ENCODE data around the gene SMAD9.

Gene SMAD9

DNA sequence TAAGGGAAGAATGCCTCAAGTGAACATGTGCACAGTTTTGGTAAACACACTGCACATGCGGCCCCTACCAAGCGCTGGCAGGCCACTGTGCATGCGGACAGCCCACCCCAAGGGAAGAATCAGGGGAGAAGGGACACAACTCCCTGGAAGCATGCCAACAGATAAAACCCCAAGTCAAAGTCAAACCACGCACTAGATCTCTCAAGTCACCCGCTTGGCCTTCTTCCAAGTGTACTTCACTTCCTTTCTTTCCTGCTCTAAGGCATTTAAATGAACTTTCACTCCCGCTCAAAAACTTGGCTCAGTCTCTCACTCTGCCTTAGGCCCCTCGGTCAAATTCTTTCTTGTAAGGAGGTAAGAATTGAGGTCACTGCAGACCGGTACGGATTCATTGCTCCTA lies 105.6 kb downstream of the SMAD9 start:
- DNase-seq = peak; percentile 92

DNA sequence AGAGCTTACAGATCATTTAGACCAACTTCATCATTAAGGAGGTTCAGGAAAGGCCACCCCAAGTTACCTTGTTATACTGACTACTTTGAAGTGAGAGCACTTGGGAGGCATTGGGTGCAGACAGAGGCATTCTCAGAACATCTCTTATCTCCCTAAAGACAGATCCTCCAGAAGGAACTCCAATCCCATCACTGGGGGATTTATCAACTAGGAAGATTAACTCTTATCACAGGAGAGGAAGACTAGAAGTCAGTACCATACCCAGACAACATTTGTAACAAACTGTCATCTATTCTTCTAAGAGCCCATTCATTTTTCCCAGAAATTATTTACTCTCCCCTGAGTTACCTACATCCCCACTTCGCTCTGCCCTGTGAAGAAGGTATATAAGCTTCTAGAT lies 106.8 kb downstream of the SMAD9 start:
- DNase-seq = no peak

DNA sequence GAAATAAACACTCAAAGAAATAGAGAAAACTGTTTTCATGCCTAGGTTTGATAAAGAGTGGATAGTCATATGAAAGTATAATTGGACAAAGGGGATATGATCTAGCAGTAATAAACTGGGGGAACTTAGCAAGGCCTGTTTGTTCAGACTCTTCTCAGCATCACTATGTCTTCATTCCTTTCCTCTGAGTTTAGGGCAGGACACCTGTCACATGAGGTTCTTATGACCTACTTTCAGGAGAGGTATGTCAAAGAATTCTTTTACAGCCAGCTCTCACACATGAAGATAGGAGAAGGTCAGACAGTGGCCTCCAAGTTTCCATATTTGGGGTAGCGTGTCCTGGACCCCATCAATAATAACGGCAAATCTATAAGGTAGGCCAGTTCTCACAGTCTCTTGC lies 112.4 kb downstream of the SMAD9 start:
- DNase-seq = no peak

DNA sequence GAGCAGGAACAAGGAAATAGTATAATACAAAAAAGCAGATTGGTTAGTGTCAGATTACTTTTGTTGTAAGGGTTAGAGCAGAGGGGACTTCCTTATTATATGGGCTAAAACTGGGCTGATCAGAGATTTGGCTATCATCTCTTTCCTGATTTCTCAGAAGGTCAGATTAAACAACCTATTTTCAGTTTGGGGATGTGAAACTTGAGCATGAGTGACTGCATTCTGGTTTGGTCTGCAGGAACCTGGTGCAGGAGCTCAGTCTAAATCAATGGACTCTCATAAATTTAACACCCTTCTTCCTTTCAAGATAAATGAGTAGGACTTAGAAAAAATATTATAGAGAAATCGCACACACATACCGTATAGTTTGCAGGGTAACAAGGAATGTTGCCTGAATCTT lies 113.9 kb downstream of the SMAD9 start:
- DNase-seq = no peak

DNA sequence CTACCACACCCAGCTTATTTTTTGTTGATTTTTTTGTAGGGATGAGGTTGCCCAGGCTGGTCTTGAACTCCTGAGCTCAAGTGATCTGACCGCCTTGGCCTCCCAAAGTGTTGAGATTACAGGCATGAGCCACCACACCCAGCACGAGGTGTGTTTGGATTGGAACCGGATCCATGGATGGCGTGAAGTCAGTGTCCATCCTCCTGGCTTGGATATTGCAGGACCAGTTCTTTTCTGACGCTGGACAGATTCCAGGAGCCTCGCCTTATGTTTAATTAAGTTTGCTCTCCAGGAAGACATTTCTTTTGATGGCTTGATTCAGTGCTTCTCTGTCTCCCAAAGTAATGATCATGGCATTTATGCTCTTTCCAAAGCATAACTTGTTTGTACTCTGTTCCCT lies 115.5 kb downstream of the SMAD9 start:
- no peak for DNase-seq

DNA sequence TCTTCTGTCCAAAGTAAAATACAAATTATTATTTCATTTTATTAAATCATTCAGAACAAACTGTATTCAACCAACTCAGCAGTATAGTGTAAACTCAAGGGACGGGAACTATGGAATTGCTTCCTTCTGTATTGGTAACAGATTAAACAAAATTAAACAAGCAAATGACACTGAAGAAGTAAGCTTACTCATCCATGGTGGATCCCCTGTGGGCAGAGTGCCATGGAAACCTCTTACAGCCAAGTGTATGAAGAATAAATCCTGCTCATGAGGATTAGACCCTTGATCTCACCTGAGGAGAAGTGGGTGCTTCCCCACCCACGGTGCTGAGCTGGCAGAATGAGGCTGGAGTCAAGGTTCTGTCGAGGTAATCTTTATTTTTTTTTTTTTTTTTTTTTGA lies 119.0 kb downstream of the SMAD9 start:
- no peak for DNase-seq

DNA sequence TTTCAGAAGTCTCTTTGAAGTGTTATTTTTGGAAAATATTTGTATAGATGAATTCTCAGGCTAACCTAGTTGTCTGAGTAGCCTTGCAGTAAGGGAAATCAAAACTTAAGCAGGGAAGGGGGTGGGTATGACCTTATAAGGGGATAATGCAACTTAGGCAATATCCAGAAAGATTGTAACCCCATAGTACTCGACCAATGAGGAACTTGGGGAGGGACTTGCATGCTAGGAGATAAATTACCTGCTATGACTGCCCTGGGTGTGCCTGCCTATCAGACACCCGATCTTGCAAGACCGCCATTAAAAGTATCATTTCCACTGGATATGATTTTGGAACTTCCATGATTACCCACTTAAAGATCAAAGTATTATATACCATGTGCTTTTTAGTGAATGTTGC lies 124.0 kb downstream of the SMAD9 start:
- DNase-seq = no peak

DNA sequence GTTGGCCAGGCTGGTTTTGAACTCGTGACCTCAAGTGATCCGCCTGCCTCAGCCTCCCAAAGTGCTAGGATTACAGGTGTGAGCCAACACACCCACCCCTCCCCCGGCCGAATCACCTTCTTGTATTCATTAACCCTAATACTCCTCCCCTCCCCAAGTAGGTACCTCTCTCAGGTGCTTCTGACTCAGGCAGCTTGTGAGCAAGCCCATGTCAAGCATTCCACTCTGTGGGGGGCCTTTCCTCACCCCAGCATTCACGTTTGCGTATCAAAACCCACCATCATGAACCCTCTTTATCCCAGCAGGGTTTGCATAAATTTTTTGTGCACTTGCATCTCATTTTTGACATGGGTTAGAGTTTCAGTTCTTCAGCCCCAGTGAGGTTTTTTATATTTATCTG lies 124.6 kb downstream of the SMAD9 start:
- no peak for DNase-seq

Data from hematopoietic multipotent progenitor cell treated with erythropoietin and hydrocortisone succinate and interleukin-3 and kit ligand, for 4 days (in vitro differentiated cells).